Measurements from ENCODE around the gene ZNF431.

Gene ZNF431

GRCh38 chr19:21128901-21129698, 12.7 kb upstream of the ZNF431 start:
- H3K4me2 ChIP-seq (ENCODE audit: low read length): no peak overlapping the region
- H2AFZ ChIP-seq: peak overlapping the region; percentile 51
- no peak overlapping the region for H3K9ac ChIP-seq
- H3K4me1 ChIP-seq: peaks cover 2% of the 10 kb centered on the region
- no peaks in the 10 kb centered on the region for H3K27me3 ChIP-seq (ENCODE audit: control insufficient read depth, insufficient read depth, low read length)
- no peak overlapping the region for H3K4me3 ChIP-seq (ENCODE audit: low read depth, low read length)
- H3K27ac ChIP-seq: no peak overlapping the region
- TF ChIP-seq CTCF (IDR thresholded peaks at IDR 0.05): no peak
- H3K36me3 ChIP-seq (ENCODE audit: control insufficient read depth, insufficient read depth, low read length): no peaks in the 10 kb centered on the region
- no peaks in the 10 kb centered on the region for H3K79me2 ChIP-seq
- no peaks in the 10 kb centered on the region for H3K9me3 ChIP-seq (ENCODE audit: control insufficient read depth, low read length)

DNA sequence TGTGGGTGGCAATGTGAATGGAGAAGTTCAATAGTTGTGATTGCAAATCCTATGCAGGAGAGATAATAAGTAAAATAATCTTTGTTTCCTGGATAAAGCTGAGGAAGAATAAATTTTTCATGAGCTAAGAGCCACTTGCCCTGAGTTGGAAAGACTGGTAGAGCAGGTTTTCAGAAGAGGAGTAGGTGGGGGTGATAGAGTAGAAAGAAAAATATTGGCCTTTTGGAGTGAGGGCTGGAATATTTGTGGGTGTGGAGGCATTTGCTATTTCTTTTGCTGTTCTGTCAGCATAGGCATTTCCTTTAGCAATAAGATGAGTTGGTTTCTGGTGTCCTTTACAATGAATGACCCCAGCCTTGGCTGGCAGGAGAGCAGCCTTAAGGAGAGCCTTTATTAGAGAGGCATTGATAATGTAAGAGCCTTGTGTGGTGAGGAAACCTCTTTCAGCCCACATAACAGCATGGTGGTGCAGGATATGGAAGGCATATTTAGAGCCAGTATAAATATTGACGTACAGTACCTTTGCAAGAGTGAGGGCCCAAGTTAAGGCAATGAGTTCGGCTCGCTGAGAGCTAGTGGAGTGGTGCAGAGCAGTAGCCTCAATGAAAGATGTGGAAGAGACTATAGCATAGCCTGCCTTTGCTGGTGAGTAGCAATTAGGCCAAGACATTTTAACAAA, 11.6 kb upstream of the ZNF431 start:
- Histone ChIP-seq H3K27ac (peak overlapping the region; percentile 43), H3K4me3 (ENCODE audit: low read depth, low read length) (peak overlapping the region; percentile 6), H3K9me3 (ENCODE audit: control insufficient read depth, low read length) (no peaks in the 10 kb centered on the region), H3K4me1 (peaks cover 2% of the 10 kb centered on the region), H3K4me2 (ENCODE audit: low read length) (peak overlapping the region; percentile 49), H2AFZ (peak overlapping the region; percentile 51), H3K27me3 (ENCODE audit: control insufficient read depth, insufficient read depth, low read length) (no peaks in the 10 kb centered on the region), H3K9ac (no peak overlapping the region), H3K79me2 (no peaks in the 10 kb centered on the region), H3K36me3 (ENCODE audit: control insufficient read depth, insufficient read depth, low read length) (no peaks in the 10 kb centered on the region)
- TF ChIP-seq CTCF (IDR thresholded peaks at IDR 0.05): no peak

- H3K4me2 ChIP-seq (ENCODE audit: low read length): no peak overlapping the region
- no peaks in the 10 kb centered on the region for H3K27me3 ChIP-seq (ENCODE audit: control insufficient read depth, insufficient read depth, low read length)
- no peak overlapping the region for H2AFZ ChIP-seq
- no peaks in the 10 kb centered on the region for H3K9me3 ChIP-seq (ENCODE audit: control insufficient read depth, low read length)
- H3K36me3 ChIP-seq (ENCODE audit: control insufficient read depth, insufficient read depth, low read length): no peaks in the 10 kb centered on the region
- H3K4me1 ChIP-seq: peaks cover 9% of the 10 kb centered on the region
- H3K4me3 ChIP-seq (ENCODE audit: low read depth, low read length): no peak overlapping the region
- no peaks in the 10 kb centered on the region for H3K79me2 ChIP-seq
- TF ChIP-seq CTCF (IDR thresholded peaks at IDR 0.05): no peak
- no peak overlapping the region for H3K27ac ChIP-seq
- H3K9ac ChIP-seq: no peak overlapping the region
Observed at GRCh38 chr19:21133633-21134032, 8.2 kb upstream of the ZNF431 start.

GRCh38 chr19:21134934-21135366, 6.9 kb upstream of the ZNF431 start:
- Histone ChIP-seq H2AFZ (no peak overlapping the region), H3K9me3 (ENCODE audit: control insufficient read depth, low read length) (no peaks in the 10 kb centered on the region), H3K27me3 (ENCODE audit: control insufficient read depth, insufficient read depth, low read length) (no peaks in the 10 kb centered on the region), H3K79me2 (no peaks in the 10 kb centered on the region), H3K27ac (no peak overlapping the region), H3K4me1 (peaks cover 6% of the 10 kb centered on the region), H3K4me2 (ENCODE audit: low read length) (no peak overlapping the region), H3K36me3 (ENCODE audit: control insufficient read depth, insufficient read depth, low read length) (no peaks in the 10 kb centered on the region), H3K9ac (no peak overlapping the region), H3K4me3 (ENCODE audit: low read depth, low read length) (no peak overlapping the region)
- no peak for TF ChIP-seq CTCF (IDR thresholded peaks at IDR 0.05)

Measured in parathyroid adenoma (tissue), 2 donors.